ENCODE measurements around the gene MAS1L.

Gene MAS1L

GRCh38 chr6:29522227-29522626 lies 34.5 kb upstream of the MAS1L start:
- no peak for DNase-seq (ENCODE audit: low read depth)
- H3K4me3 ChIP-seq (ENCODE audit: low read depth, low read length): no peak overlapping the region
- TF ChIP-seq CTCF (conservative IDR thresholded peaks at IDR 0.05; ENCODE audit: low read depth, low read length): no peak

GRCh38 chr6:29521006-29521680 lies 33.4 kb upstream of the MAS1L start:
- no peak for TF ChIP-seq CTCF (conservative IDR thresholded peaks at IDR 0.05; ENCODE audit: low read depth, low read length)

GRCh38 chr6:29520232-29520631 lies 32.5 kb upstream of the MAS1L start:
- no peak overlapping the region for H3K4me3 ChIP-seq (ENCODE audit: low read depth, low read length)
- TF ChIP-seq CTCF (conservative IDR thresholded peaks at IDR 0.05; ENCODE audit: low read depth, low read length): no peak
- no peak for DNase-seq (ENCODE audit: low read depth)

More at GRCh38 chr6:29521006-29521680, 33.4 kb upstream of the MAS1L start:
- no peak overlapping the region for H3K4me3 ChIP-seq (ENCODE audit: low read depth, low read length)
- DNase-seq (ENCODE audit: low read depth): no peak

GRCh38 chr6:29519291-29520010 lies 31.7 kb upstream of the MAS1L start:
- no peak overlapping the region for H3K4me3 ChIP-seq (ENCODE audit: low read depth, low read length)
- DNase-seq (ENCODE audit: low read depth): no peak
- TF ChIP-seq CTCF (conservative IDR thresholded peaks at IDR 0.05; ENCODE audit: low read depth, low read length): no peak

GRCh38 chr6:29517728-29518440 lies 30.1 kb upstream of the MAS1L start:
- no peak for TF ChIP-seq CTCF (conservative IDR thresholded peaks at IDR 0.05; ENCODE audit: low read depth, low read length)
- no peak for DNase-seq (ENCODE audit: low read depth)
- no peak overlapping the region for H3K4me3 ChIP-seq (ENCODE audit: low read depth, low read length)

- DNase-seq (ENCODE audit: low read depth): no peak
- no peak overlapping the region for H3K4me3 ChIP-seq (ENCODE audit: low read depth, low read length)
- no peak for TF ChIP-seq CTCF (conservative IDR thresholded peaks at IDR 0.05; ENCODE audit: low read depth, low read length)
These were observed 29.5 kb upstream of the MAS1L start for GRCh38 chr6:29517245-29517644.
